IPS-18c (cell line): ENCODE results near the gene COQ9.
"Not testable (repeated sequence)": the region's sequence is repeated elsewhere in the genome, so short reads cannot be mapped to it uniquely, and the experiment has no call there.

Experiments
- H3K4me3 ChIP-seq: 2 replicates; pipeline ENCODE4 v1.7.0; 2013; ENCODE audit warnings: low read depth, mild to moderate bottlenecking, low read length, moderate library complexity; ENCODE audit not compliant: insufficient read depth
- H3K9me3 ChIP-seq: one replicate; pipeline ENCODE4 v1.6.1; 2013; ENCODE audit warnings: mild to moderate bottlenecking, low read length, moderate library complexity; ENCODE audit not compliant: control insufficient read depth, insufficient read depth

COQ9 gene, protein sequence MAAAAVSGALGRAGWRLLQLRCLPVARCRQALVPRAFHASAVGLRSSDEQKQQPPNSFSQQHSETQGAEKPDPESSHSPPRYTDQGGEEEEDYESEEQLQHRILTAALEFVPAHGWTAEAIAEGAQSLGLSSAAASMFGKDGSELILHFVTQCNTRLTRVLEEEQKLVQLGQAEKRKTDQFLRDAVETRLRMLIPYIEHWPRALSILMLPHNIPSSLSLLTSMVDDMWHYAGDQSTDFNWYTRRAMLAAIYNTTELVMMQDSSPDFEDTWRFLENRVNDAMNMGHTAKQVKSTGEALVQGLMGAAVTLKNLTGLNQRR

DNA sequence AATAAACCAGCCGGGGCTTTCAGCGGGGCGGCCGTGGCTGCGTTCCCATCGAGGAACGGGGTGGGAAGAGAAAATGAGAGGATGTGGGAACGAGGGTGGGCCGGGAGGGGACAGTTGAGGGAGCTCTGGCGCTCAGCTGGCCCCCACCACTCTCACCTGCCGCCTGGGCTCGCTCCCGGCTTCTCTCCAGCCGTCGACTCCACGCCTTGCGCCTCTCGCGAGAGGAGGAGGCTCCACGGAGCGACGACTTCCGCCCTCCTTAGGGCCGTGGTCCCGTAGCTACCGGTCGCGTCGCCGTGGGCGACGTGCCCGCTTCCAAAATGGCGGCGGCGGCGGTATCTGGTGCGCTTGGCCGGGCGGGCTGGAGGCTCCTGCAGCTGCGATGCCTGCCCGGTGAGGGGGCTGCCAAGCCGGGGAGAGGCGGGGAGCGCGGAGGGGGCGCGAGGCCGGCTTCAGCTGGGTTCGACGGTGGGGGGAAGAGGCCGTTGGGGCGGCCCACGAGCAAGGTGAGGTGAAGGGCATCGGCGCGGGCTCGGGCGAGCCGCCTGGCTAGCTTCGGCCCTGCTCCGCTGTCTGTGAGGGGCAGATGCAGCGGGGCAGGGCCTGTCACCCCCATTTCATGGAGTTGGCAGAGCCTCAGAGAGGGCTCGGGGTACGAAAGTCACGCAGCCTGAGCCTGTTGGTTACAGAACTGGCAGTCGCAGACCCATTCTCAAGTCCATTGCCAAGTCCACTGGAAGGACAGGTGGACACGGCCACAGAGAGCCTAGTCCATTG lies at the start of gene COQ9, which contains the start of gene CIAPIN1:
Gene COQ9 (plus strand): TSS at position 294 of the 777 bp plus-strand sequence. CDS start 27 bp downstream, at position 321.
Gene CIAPIN1 (minus strand): TSS at position 200 of the 777 bp plus-strand sequence. CDS start 6,457 bp downstream, outside the sequence.
- Histone ChIP-seq H3K9me3 (no peaks in the 10 kb centered on the region), H3K4me3 (peak within 1 kb of the TSS; percentile 94)

DNA sequence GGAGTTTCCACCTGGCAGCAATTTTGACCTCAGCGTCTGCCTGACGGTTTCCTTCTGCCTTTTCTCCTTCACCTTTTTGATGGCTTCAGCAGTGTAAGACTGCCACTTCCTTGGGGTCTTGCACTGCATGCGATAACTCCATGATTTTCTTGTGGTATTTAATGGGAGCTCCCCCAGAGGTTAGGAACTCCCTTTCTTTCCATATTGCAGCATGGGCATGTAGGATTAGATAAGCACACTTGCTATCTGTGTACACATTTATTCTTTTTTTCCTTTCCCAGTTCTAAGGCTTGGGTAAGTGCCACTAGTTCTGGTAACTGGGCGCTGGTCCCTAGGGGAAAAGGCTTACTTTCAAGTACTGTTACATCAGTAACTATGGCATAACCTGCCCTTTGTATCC lies 49.8 kb upstream of the COQ9 start:
- not testable (repeated sequence) for H3K9me3 ChIP-seq

DNA sequence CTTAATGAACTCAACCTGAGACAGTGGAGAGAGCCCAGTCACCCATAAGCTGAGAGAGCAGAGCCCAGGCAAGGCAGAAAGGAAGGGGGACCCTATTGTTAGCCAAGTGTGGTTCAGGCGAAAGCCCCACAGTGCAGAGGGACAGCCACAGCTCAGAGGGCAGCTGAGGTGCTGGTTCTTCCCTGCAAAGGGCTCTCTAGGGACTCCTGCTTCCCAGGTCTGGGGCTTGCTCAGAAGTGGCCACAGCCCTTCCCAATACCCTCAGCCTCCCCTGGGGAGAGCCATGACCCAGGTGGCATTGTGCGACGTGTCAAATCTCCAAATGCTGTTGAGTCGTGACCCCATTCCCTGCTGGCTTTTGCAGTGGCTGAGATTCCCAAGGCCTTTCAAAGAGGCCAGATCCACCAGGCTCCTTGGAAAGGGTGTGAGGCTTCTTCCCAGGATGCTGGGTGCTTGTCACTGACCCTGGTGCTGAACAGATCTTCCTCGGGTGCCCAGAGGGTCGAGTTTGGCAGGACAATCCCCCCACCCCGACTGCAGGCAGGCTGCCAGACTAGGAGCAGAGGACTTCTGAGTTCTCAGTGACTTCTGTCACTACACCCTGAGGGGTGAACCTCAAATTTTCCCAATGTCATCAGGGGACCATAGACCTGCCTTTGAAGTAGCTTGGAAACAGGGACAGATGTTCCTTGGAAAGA lies 45.2 kb upstream of the COQ9 start:
- no peaks in the 10 kb centered on the region for H3K9me3 ChIP-seq
- H3K4me3 ChIP-seq: no peak overlapping the region

More for the DNA sequence above, 49.8 kb upstream of the COQ9 start:
- not testable (repeated sequence) for H3K4me3 ChIP-seq

DNA sequence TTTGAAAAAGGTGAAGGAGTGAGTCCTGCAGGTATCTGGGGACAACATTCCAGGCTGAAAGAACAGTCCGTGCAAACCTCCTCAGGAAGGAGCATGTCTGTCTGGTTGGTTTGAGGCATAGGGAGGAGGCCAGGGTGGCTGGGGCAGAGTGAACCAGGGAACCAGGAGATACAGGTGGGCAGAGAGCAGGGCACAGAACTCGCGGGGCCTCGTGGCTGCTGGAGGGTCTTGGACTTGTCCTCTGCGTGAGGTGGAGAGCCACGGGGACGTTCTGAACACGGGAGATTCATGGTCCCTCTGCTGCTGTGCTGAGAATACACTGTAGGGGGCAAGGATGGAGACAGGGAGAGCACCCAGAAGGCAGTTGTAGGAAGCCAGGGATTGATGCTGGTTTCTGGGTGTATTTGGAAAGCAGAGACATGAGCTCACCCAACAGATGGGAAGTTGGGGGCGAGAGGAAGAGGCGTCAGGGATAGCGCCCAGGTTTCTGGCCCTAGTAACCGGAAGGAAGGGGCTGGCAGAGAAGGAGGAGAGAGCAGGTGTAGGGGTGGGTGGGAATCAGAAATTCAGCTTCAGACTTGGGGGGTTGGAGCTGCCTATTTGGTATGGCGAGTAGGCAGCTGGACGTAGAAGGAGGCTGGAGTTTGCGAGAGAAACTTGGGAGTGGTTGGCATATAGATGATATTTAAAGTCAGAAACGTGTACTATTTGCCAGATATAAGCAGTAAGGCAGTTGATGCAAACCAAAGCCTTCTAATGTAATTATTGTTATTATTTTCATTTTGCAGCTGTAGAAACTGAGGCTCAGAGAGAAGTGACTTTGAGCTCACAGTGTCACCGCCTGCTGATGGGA lies 43.1 kb upstream of the COQ9 start, which contains the start of gene CCL17:
Gene CCL17 (plus strand): TSS at position 803 of the 853 bp plus-strand sequence. CDS start 9,166 bp downstream, outside the sequence.
- H3K9me3 ChIP-seq: no peaks in the 10 kb centered on the region
- H3K4me3 ChIP-seq: no peak within 1 kb of the TSS

DNA sequence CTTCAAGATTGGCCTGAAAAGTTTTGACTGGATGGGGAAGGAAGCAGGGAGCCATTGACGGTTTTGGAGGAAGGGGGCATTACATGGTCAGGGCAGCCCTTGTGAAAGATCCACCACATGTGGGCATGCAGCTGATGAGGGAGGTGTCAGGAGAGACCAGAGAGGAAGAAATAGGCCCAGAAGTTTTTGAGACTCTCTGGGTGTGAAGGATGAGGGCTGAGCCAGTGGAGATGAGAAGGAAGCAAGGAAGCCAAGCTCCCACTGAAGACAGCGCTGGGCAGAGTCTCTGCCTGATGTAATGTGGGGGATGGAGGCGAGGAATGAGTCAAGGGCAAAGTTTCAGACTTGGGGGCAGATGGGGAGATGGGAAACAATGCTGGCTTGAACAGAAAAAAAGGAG lies 42.2 kb upstream of the COQ9 start:
- Histone ChIP-seq H3K9me3 (no peaks in the 10 kb centered on the region), H3K4me3 (no peak overlapping the region)

DNA sequence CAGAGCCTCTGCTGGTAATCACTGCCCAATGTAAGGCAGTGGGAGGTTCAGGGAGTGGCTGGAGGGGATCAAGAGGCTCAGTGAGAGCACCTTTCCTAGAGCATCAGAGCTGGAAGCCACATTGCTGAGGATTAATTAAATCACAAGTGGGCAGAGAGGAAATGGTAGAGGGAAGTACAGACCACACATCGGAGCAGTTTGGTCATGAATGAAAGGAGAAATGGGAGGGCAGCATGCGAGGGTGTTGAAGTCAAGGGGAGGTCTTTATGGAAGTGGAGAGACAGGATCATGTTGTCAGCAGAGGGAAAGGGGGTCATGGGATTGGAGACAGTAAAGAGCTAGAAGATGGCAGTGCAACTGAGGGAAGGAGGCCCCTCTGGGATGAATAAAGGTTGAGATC lies 40.4 kb upstream of the COQ9 start:
- no peak overlapping the region for H3K4me3 ChIP-seq
- H3K9me3 ChIP-seq: no peaks in the 10 kb centered on the region

DNA sequence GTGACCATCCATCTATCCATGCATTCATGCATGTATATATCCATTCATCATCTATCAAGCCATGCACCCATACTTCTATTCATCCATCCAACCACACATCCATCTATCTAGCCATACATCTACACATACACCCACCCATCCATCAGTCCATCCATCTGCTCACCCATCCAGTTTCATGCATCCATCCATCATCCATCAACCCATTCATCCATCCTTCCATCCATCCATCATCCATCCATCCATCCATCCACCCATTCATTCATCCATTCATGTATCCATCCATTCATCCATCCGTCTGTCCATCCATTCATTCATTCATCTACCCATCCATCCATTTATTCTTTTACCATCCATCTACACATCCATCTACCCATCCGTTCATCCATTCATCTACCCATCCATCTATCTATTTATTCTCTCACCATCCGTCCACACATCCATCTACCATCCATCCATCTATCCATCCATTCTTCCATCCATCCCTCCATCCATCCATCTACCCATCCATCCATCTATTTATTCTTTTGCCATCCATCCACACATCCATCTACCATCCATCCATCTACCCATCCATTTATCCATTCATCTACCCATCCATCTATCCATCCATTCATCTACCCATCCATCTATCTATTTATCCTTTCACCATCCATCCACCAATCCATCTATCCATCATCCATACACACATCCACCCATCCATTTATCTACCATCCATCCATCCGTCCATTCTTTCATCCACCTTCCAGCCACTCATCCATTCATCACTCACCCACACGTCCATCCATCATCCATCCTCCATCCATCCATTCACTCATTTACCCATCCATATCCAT lies 39.5 kb upstream of the COQ9 start:
- no peaks in the 10 kb centered on the region for H3K9me3 ChIP-seq
- no peak overlapping the region for H3K4me3 ChIP-seq

DNA sequence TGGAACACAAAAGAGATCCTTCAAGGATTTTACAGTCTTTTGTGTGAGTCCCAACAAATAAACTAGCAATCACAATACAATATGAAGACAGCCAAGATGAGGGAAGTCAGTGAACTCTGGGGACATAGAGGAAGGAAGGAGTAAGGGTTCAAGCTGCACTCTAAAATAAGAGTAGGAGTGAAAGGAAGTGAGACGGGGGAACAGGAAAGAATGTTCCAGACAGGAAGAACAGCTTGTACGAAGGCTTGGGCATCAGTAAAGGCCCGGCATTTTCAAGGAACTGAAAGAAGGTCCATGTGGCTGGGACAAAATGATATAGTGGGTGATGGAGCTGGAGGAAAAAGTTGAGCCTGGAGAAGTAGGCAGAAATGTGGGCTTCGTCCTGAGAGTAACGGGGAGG lies 38.2 kb upstream of the COQ9 start:
- no peaks in the 10 kb centered on the region for H3K9me3 ChIP-seq
- H3K4me3 ChIP-seq: no peak overlapping the region

DNA sequence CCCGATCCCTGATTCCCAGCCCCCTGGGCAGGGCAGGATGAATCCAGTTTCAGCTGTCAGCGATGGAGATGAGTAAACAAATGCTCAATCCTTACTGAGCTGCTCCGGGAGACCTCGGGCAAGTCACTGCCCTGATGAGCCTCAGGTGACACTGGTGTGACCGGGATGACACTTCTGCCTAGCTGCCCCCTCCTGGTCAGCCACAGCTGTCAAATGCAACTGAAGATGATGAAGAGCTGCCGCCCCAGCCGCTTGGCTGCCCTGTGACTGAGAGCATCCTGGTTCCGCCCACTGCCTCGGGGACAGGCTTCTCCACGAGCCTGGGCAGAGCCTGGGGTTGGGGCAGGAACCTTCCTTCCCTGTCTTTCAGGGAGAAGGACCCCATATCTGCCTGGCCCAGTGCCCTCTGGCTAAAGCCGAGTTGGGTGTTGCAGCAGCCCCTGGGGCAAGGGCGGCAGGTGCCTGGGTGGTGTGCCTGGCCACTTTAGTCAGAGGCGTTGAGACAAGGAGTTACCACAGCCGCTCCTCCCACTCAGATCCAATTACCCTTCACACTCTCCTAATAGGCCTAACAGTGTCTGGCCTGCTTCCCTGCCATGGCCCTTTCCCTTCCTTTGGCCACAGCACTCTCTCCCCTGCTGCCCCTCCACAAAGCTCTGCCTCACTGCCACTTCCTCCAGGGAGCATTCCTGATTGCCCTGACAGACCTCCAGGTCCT lies 37.2 kb upstream of the COQ9 start:
- H3K4me3 ChIP-seq: no peak overlapping the region

DNA sequence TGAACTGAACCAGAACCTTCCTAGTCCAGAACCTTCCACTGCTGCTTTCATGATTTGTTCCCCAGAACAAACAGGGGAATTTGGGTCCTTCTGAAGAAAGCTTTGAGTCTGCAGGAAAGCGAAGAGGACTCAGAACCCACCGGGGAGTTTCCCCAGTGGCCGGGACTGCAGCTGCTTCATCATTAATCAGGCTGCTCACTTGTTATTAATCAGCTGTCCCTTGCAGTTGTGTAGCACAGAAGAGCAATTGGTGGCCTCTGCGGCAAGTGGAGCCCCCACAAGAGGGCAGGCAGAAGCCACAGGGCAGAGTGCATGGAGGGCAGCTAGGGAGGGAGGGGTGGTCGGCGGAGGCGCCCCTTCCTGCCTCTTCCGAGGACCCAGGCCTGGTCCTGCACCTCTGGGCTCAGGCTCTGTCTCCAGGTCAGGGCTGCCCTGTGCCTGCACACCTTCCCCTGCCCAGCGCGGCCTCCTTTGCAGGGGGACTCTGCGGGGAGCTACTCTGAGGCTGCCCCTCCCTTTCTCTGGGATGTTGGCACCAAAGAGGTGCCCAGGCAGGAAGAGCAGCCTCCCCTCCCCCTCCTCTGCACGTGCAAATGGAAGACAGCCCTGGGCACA lies 35.8 kb upstream of the COQ9 start:
- H3K9me3 ChIP-seq: no peaks in the 10 kb centered on the region
- no peak overlapping the region for H3K4me3 ChIP-seq

More for the DNA sequence above, 37.2 kb upstream of the COQ9 start:
- H3K9me3 ChIP-seq: no peaks in the 10 kb centered on the region

DNA sequence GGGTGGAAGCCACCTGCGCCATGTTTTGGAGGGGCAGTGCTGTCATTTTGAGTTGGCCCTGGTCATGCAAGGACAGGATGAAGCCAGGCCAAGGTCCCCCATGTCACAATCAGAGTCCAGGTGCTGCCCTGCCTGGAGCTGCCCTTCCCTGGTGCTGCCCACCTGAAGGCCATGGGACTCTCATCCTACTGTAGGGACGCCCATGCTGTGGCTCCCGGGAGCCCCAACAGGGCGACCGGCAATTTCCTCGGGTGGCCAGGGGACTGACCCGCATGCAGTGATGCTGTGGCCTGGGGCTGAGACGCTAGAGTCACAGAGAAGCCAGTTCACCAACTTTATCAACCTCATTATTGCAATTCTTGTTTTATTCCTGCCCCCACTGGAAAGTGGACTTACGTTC lies 34.7 kb upstream of the COQ9 start:
- H3K4me3 ChIP-seq: no peak overlapping the region
- H3K9me3 ChIP-seq: no peaks in the 10 kb centered on the region

DNA sequence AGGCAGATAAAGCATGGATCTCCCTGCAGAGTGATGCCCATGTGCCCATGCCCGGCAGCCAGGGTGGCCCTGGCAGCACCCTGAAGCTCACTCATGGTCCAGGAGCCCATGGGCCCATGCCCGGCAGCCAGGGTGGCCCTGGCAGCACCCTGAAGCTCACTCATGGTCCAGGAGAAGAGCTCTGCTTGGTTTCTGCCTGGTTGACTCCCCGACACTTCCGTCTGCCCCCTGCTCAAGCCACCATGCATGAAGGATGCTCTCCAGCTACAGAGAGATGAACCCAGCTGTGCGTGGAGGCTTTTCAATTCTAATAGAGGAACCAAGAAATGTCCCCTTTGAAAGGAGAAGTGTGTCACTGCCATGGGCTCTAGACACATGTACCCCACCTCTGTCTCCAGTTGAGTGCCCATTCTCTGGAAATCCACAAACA lies 34.0 kb upstream of the COQ9 start:
- no peak overlapping the region for H3K4me3 ChIP-seq
- H3K9me3 ChIP-seq: no peaks in the 10 kb centered on the region

DNA sequence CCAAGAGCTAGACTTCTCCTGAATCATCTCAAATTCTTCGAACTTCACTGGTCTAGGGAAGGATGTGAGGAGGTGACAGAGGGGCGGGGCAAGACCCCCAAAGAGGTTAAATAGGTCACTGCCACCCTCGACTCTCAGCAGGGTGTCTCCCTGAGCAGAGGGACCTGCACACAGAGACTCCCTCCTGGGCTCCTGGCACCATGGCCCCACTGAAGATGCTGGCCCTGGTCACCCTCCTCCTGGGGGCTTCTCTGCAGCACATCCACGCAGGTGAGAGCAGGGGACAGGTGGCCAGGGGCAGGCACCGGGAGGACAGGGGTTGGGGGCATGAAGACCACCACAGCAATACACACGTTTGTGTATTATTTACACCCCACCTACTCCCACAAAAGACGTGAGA lies 33.5 kb upstream of the COQ9 start:
- no peak overlapping the region for H3K4me3 ChIP-seq
- no peaks in the 10 kb centered on the region for H3K9me3 ChIP-seq

DNA sequence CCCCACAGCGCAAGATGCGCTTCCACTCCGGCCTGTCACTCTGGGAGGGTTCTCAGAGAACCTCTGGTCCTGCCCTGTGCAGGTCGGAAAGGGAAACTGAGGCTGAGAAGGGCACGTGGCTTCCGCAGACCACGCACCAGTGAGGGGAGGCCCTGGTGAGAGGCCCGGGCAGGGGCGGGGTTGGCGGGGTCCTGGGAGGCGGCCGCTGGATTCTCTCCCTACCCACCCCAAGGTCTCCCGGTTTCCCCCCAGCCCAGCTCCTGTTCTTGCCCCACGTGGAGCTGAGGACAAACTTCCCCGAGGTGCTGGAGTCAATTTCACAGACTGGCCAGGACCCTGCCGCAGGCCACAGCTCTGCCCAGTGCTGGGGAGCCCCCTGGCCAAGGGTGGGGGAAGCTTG lies 31.2 kb upstream of the COQ9 start:
- Histone ChIP-seq H3K4me3 (no peak overlapping the region), H3K9me3 (no peaks in the 10 kb centered on the region)

DNA sequence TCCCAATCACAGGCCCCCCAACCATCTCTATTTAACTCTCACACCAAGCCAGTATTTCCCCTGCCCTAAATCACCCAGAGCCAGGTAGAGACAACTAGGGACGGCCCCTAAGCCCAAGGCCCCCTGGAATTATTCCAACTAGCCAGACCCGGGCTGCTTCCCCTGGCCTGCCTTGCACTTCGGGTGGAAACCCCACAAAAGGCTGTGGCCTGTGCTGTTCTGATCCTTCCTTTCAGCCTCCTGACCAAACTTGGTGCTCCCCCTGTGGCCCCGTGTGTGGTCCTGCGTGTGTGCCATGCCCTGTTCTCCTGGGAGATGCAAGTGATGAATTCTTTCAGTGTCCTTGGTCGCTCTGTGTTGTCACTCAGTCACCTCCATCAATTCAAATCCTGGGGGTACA lies 27.8 kb upstream of the COQ9 start:
- Histone ChIP-seq H3K9me3 (no peaks in the 10 kb centered on the region), H3K4me3 (no peak overlapping the region)
